HepG2 (cell line): Measurements from ENCODE around the gene SLC41A3. TPM values are rescaled to one million over a fixed set of nuclear protein-coding genes. Genes with fewer than 3 reads are reported as not detected.

ENCODE experiments used
- ATAC-seq: fragments of 200-7000 bp; cut with Tn5 transposase; 3 replicates; pipeline ENCODE4 v1.9.1; 2020; ENCODE audit warnings: mild to moderate bottlenecking, moderate library complexity
- BruUV-seq: library from RNA; stranded (reverse); fragments of 400-500 nt; replicated peaks from 2 replicates; lab custom pipeline; 2021; lab: Mats Ljungman, UMichigan
- CTCF ChIA-PET: fragments of 300-600 bp; formaldehyde crosslinking; extraction: SDS; loops from one replicate; lab custom pipeline; 2021; ENCODE audit warnings: low total read pairs, inconsistent platforms, low intra/inter-chr PET ratio; lab: Yijun Ruan, JAX
- POLR2A ChIA-PET: fragments of 350-600 bp; sonication (Branson Sonifier 250); formaldehyde crosslinking; loops from one replicate; lab custom pipeline; 2020; ENCODE audit warnings: antibody characterized with exemption, inconsistent platforms; lab: Yijun Ruan, JAX
- DNase-seq: peaks from one replicate; pipeline ENCODE4 v3.0.0-alpha.2; 2015; ENCODE audit warnings: low spot score
- FAIRE-seq: peaks from 3 replicates; lab custom pipeline; 2011; peaks lifted over from hg19 to GRCh38; lab: Jason Lieb, UNC
- H2AFZ ChIP-seq: one replicate; pipeline ENCODE4 v1.6.1; 2011; ENCODE audit warnings: low read length, inconsistent platforms
- H3K27ac ChIP-seq: fragments of 300-600 bp; 3 replicates; pipeline ENCODE4 v1.8.0; 2011; ENCODE audit warnings: mixed run types, mild to moderate bottlenecking, mixed read lengths, low read length, inconsistent platforms; ENCODE audit not compliant: insufficient read depth; ENCODE audit errors: extremely low read length
- H3K27me3 ChIP-seq, 2 experiments: fragments of 200-600 bp in 1 of 2; 2 replicates in 1 of 2; 3 replicates in 1 of 2; pipeline versions ENCODE4 v1.6.0 to v1.8.0; 2011; ENCODE audit warnings: low read length in 2 of 2, mild to moderate bottlenecking in 2 of 2, moderate library complexity in 2 of 2, inconsistent platforms in 1 of 2; ENCODE audit not compliant: insufficient read depth in 2 of 2, control insufficient read depth in 1 of 2
- H3K36me3 ChIP-seq, 2 experiments: fragments of 200-600 bp in 1 of 2; replicated peaks in 1 of 2; 2 replicates in 1 of 2; 3 replicates in 1 of 2; pipeline versions ENCODE4 v1.5.1 to v1.8.0; 2011; ENCODE audit warnings: low read length in 2 of 2, inconsistent platforms in 1 of 2; ENCODE audit not compliant: insufficient read depth in 2 of 2, control insufficient read depth in 1 of 2
- H3K4me1 ChIP-seq: 2 replicates; pipeline ENCODE4 v1.5.1; 2012; ENCODE audit warnings: low read length, inconsistent platforms; ENCODE audit not compliant: insufficient read depth
- H3K4me2 ChIP-seq: 2 replicates; pipeline ENCODE4 v1.6.0; 2011; ENCODE audit warnings: low read depth, low read length, inconsistent platforms
- H3K4me3 ChIP-seq, 3 experiments: fragments of 200-600 bp in 1 of 3; sonication (generic), shearing (Covaris generic) in 1 of 3; replicated peaks in 1 of 3; 2 replicates each; pipeline ENCODE4 v1.5.1; 2011 to 2016; ENCODE audit warnings: low read length in 3 of 3, inconsistent platforms in 2 of 3, low read depth in 2 of 3, mild to moderate bottlenecking in 2 of 3, control low read depth in 1 of 3, mixed read lengths in 1 of 3; ENCODE audit not compliant: insufficient read depth in 1 of 3
- H3K79me2 ChIP-seq: one replicate; pipeline ENCODE4 v1.6.1; 2011; ENCODE audit warnings: low read length, inconsistent platforms; ENCODE audit not compliant: insufficient read depth
- H3K9ac ChIP-seq: 2 replicates; pipeline ENCODE4 v1.6.0; 2011; ENCODE audit warnings: mild to moderate bottlenecking, low read depth, low read length, inconsistent platforms; ENCODE audit not compliant: insufficient read depth
- H3K9me3 ChIP-seq: 2 replicates; pipeline ENCODE4 v1.5.1; 2012; ENCODE audit warnings: mild to moderate bottlenecking, low read length
- H4K20me1 ChIP-seq: 2 replicates; pipeline ENCODE4 v1.6.0; 2011; ENCODE audit warnings: inconsistent platforms, mild to moderate bottlenecking, low read length, moderate library complexity; ENCODE audit not compliant: insufficient read depth
- GABPB1 ChIP-seq: IDR thresholded peaks from 2 replicates; pipeline ENCODE4 v1.6.1; 2016; ENCODE audit warnings: mild to moderate bottlenecking, missing genetic modification reagents, moderate library complexity, missing compliant biosample characterization
- GMEB2 ChIP-seq: IDR thresholded peaks from 2 replicates; pipeline ENCODE4 v1.6.1; 2016; ENCODE audit warnings: missing biosample characterization, missing genetic modification reagents, low read depth
- MIXL1 ChIP-seq: IDR thresholded peaks from 2 replicates; pipeline ENCODE4 v1.6.1; 2016
- RAD21 ChIP-seq: fragments of 450-650 bp; formaldehyde crosslinking; IDR thresholded peaks from 2 replicates; pipeline ENCODE4 v1.5.0; 2020; ENCODE audit warnings: mild to moderate bottlenecking
- RELA ChIP-seq: sonication (generic); formaldehyde crosslinking; IDR thresholded peaks from 2 replicates; pipeline ENCODE4 v1.4.0; 2020; ENCODE audit warnings: missing genetic modification reagents
- RXRA ChIP-seq: sonication (generic); formaldehyde crosslinking; IDR thresholded peaks from 2 replicates; pipeline ENCODE4 v1.5.1; 2020; ENCODE audit warnings: missing genetic modification reagents
- SMARCC2 ChIP-seq: fragments of 450-650 bp; IDR thresholded peaks from 2 replicates; pipeline ENCODE4 v1.6.1; 2017; ENCODE audit warnings: antibody characterized with exemption, mild to moderate bottlenecking
- STAT5B ChIP-seq: sonication (generic); formaldehyde crosslinking; IDR thresholded peaks from 2 replicates; pipeline ENCODE4 v1.4.0; 2020; ENCODE audit warnings: missing genetic modification reagents
- ZNF549 ChIP-seq: sonication (generic); formaldehyde crosslinking; IDR thresholded peaks from 2 replicates; pipeline ENCODE4 v1.5.0; 2020; ENCODE audit warnings: missing genetic modification reagents
- ZNF557 ChIP-seq: sonication (generic); formaldehyde crosslinking; IDR thresholded peaks from 2 replicates; pipeline ENCODE4 v1.4.0; 2020; ENCODE audit warnings: missing genetic modification reagents
- ZNF713 ChIP-seq: sonication (generic); formaldehyde crosslinking; IDR thresholded peaks from 2 replicates; pipeline ENCODE4 v1.4.0; 2020; ENCODE audit warnings: mild to moderate bottlenecking, missing genetic modification reagents
- ZNF75D ChIP-seq: sonication (generic); formaldehyde crosslinking; IDR thresholded peaks from 2 replicates; pipeline ENCODE4 v1.8.1; 2023; ENCODE audit warnings: missing genetic modification reagents, mild to moderate bottlenecking, borderline replicate concordance
- ZSCAN30 ChIP-seq: sonication (generic); formaldehyde crosslinking; IDR thresholded peaks from 2 replicates; pipeline ENCODE4 v1.5.0; 2020; ENCODE audit warnings: mild to moderate bottlenecking, missing genetic modification reagents
- WGBS: methylation state at CpG from one replicate; pipeline ENCODE4 v1.1.6; 2017; ENCODE audit warnings: low lambda C conversion rate; 5-methylcytosine and 5-hydroxymethylcytosine counted together
- in situ Hi-C: cut with HindIII; loops from 2 replicates; pipeline ENCODE4 v1.10.0; 2017; ENCODE audit warnings: low pct_unique_long_range_greater_than_20kb; ENCODE audit not compliant: extremely low pct_ligation_motif_present
- intact Hi-C: fragments of 100-400 bp; cut with micrococcal nuclease; formaldehyde crosslinking; loops from one replicate; pipeline ENCODE4 v1.10.0; 2022; ENCODE audit not compliant: unreplicated experiment
- polyA plus RNA-seq, 8 experiments: library from polyadenylated mRNA; depleted of rRNA in 3 of 8; stranded (reverse) in 7 of 8; unstranded in 1 of 8; fragments of >200 nt; fragmentation: Illumina TruSeq in 4 of 8; extraction: Trizol in 4 of 8; gene quantifications; 2 replicates each; pipeline versions ENCODE4 v1.2.1 to v1.2.3, GENCODE V29; 2011 to 2016; ENCODE audit warnings: low read depth in 4 of 8, missing spikeins in 1 of 8, mixed read lengths in 1 of 8; ENCODE audit not compliant: insufficient read depth in 1 of 8
- total RNA-seq, 5 experiments: library from RNA; depleted of rRNA; stranded (reverse); fragments of >200 nt; fragmentation: Illumina TruSeq; extraction: Trizol; gene quantifications; 2 replicates each; pipeline ENCODE4 v1.2.3, GENCODE V29; 2016; ENCODE audit warnings: low read depth in 1 of 5
- TF ChIP-seq, protein P1 (sequence below): sonication (generic); formaldehyde crosslinking; IDR thresholded peaks from 2 replicates; pipeline ENCODE4 v1.4.0; 2020; ENCODE audit warnings: missing genetic modification reagents

Gene SLC41A3
- total and polyA plus RNA-seq, 2 of the 13 experiments (the other 11 are each of a cell fraction or from before 2014, with no cell fraction given) = 26.0 to 71.1 TPM

GRCh38 chr3:126121632-126122031 lies 37.7 kb upstream of the SLC41A3 start:
- intact Hi-C loops = no loop called here
- no TSS peak for BruUV-seq
- no peaks in the 10 kb centered on the region for H3K4me1 ChIP-seq
- H3K27me3 ChIP-seq = no peaks in the 10 kb centered on the region
- FAIRE-seq (no peak), DNase-seq (no peak), ATAC-seq (no peak)
- 89% methylated on average over 3 of the region's 4 CpGs for WGBS
- H2AFZ ChIP-seq = no peak overlapping the region
- no peak overlapping the region for H3K27ac ChIP-seq
- ChIA-PET POLR2A (no interaction called here), CTCF (no interaction called here)
- TF ChIP-seq ZNF549 (CRISPR knock-in tag) (no peak), ZSCAN30 (CRISPR knock-in tag) (no peak), RAD21 (CRISPR knock-in tag) (no peak), MIXL1 (no peak), ZNF713 (CRISPR knock-in tag) (no peak), RELA (CRISPR knock-in tag) (no peak), GABPB1 (no peak), STAT5B (no peak), GMEB2 (no peak), ZNF557 (no peak), SMARCC2 (no peak), RXRA (CRISPR knock-in tag) (no peak), ZNF75D (CRISPR knock-in tag) (no peak)
- TF ChIP-seq, protein P1, sequence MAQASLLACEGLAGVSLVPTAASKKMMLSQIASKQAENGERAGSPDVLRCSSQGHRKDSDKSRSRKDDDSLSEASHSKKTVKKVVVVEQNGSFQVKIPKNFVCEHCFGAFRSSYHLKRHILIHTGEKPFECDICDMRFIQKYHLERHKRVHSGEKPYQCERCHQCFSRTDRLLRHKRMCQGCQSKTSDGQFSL (CRISPR knock-in tag) = no peak
- no peak overlapping the region for H3K9ac ChIP-seq
- H3K4me3 ChIP-seq = no peak overlapping the region
- 0 out of 5 replicates have a peak, but pooled peaks cover under 1 to 6% of the 10 kb centered on the region in 2 experiments for H3K36me3 ChIP-seq
- in situ Hi-C loops = no loop called here
- H4K20me1 ChIP-seq = no peaks in the 10 kb centered on the region
- H3K4me2 ChIP-seq = no peak overlapping the region
- no peaks in the 10 kb centered on the region for H3K9me3 ChIP-seq
- no peaks in the 10 kb centered on the region for H3K79me2 ChIP-seq
